Measurements from ENCODE around the gene EDN2. TPM values are rescaled to one million over a fixed set of nuclear protein-coding genes. Genes with fewer than 3 reads are reported as not detected.
A peak's percentile ranks its signal among the peaks of the same experiment; 100 is the strongest.

EDN2 gene
- total RNA-seq, 1 donor from 2014 or later, result 9.3 TPM

GRCh38 chr1:41476807-41477361 is 7.6 kb downstream of the EDN2 start:
- H3K27ac ChIP-seq, result peak overlapping the region; percentile 40
- no peaks in the 10 kb centered on the region for H3K36me3 ChIP-seq
- H3K4me3 ChIP-seq, result no peak overlapping the region
- DNase-seq (ENCODE audit: extremely low spot score in 2 of 2), result no peak
- TF ChIP-seq, protein P1, sequence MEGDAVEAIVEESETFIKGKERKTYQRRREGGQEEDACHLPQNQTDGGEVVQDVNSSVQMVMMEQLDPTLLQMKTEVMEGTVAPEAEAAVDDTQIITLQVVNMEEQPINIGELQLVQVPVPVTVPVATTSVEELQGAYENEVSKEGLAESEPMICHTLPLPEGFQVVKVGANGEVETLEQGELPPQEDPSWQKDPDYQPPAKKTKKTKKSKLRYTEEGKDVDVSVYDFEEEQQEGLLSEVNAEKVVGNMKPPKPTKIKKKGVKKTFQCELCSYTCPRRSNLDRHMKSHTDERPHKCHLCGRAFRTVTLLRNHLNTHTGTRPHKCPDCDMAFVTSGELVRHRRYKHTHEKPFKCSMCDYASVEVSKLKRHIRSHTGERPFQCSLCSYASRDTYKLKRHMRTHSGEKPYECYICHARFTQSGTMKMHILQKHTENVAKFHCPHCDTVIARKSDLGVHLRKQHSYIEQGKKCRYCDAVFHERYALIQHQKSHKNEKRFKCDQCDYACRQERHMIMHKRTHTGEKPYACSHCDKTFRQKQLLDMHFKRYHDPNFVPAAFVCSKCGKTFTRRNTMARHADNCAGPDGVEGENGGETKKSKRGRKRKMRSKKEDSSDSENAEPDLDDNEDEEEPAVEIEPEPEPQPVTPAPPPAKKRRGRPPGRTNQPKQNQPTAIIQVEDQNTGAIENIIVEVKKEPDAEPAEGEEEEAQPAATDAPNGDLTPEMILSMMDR (IDR thresholded peaks at IDR 0.05), result no peak
- TF ChIP-seq POLR2A (IDR thresholded peaks at IDR 0.05), result no peak
- TF ChIP-seq POLR2AphosphoS5 (IDR thresholded peaks at IDR 0.05; ENCODE audit: insufficient read depth in 1 of 2, low read depth in 1 of 2), result no peak
- H3K27me3 ChIP-seq, result no peaks in the 10 kb centered on the region
- H3K4me1 ChIP-seq, result peaks cover 72% of the 10 kb centered on the region
- no peaks in the 10 kb centered on the region for H3K9me3 ChIP-seq
- intact Hi-C loops (cut with DNase I), result no loop called here

DNA sequence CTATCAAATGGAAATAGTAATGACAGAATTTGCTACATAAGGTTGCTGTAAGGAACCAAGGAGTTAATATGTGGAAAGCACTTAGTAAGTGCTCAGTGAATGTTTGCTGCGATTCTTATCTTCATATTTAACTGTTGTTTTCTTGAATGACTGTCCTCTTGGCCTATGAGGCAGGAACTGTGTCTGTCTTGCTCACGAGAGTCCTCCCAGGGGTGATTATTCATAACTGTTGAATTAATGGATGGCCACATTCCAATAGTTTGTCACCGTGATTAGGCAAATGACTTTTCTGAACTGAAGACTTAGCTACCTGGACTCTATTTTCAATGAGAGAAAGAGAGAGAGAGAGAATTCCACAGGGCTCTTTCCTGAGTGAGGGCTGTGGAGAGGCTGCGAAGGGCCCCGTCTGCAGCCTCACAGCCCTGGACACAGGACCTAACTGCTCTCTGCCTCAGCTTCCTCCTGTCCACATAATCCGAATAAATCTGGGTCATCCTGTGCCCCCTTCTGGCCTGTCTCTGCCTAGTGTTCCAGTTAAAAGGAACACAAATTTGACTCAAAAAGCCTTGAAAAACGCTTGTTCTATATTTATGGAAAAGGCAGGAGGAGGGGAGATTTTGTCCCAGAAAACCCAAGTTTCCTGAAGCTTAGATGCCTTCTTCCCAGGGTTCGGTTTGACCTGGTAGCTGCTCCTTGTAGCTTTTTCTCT is 8.5 kb downstream of the EDN2 start:
- no peak for DNase-seq (ENCODE audit: extremely low spot score in 2 of 2)
- TF ChIP-seq, protein P1 (IDR thresholded peaks at IDR 0.05), result no peak
- TF ChIP-seq POLR2AphosphoS5 (IDR thresholded peaks at IDR 0.05; ENCODE audit: insufficient read depth in 1 of 2, low read depth in 1 of 2), result peak in 1 of 2 donors; percentile 68
- peaks cover 70% of the 10 kb centered on the region for H3K4me1 ChIP-seq
- H3K4me3 ChIP-seq, result no peak overlapping the region
- H3K27me3 ChIP-seq, result no peaks in the 10 kb centered on the region
- H3K27ac ChIP-seq, result peak overlapping the region; percentile 40
- H3K36me3 ChIP-seq, result no peaks in the 10 kb centered on the region
- H3K9me3 ChIP-seq, result no peaks in the 10 kb centered on the region
- intact Hi-C loops (cut with DNase I), result no loop called here

DNA sequence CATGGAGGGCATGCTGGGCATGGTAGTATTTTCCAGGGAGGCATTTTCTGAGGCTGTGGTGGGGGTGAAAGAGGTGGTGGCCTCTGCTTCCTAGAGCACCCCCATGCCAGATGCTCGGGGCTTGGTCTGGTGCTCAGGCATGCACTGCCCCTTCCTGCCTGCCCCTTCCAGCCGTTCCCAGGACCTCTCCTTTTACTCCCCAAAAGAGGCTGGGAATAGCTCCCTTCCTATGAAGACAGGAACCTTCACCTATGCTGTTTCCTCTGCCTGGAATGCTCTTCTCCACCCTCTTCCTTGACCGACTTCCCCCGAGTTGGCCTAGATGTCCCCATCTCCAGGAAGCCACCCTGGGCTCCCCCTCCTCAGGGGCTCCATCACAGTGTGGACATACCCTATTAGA is 9.1 kb downstream of the EDN2 start:
- Histone ChIP-seq H3K27me3 (no peaks in the 10 kb centered on the region), H3K4me3 (no peak overlapping the region), H3K4me1 (peaks cover 63% of the 10 kb centered on the region), H3K9me3 (no peaks in the 10 kb centered on the region), H3K27ac (peak overlapping the region; percentile 39), H3K36me3 (no peaks in the 10 kb centered on the region)
- intact Hi-C loops (cut with DNase I), result no loop called here
- no peak for DNase-seq (ENCODE audit: extremely low spot score in 2 of 2)
- TF ChIP-seq POLR2AphosphoS5 (IDR thresholded peaks at IDR 0.05; ENCODE audit: insufficient read depth in 1 of 2, low read depth in 1 of 2), result no peak
- TF ChIP-seq, protein P1 (IDR thresholded peaks at IDR 0.05), result no peak
- no peak for TF ChIP-seq POLR2A (IDR thresholded peaks at IDR 0.05)

DNA sequence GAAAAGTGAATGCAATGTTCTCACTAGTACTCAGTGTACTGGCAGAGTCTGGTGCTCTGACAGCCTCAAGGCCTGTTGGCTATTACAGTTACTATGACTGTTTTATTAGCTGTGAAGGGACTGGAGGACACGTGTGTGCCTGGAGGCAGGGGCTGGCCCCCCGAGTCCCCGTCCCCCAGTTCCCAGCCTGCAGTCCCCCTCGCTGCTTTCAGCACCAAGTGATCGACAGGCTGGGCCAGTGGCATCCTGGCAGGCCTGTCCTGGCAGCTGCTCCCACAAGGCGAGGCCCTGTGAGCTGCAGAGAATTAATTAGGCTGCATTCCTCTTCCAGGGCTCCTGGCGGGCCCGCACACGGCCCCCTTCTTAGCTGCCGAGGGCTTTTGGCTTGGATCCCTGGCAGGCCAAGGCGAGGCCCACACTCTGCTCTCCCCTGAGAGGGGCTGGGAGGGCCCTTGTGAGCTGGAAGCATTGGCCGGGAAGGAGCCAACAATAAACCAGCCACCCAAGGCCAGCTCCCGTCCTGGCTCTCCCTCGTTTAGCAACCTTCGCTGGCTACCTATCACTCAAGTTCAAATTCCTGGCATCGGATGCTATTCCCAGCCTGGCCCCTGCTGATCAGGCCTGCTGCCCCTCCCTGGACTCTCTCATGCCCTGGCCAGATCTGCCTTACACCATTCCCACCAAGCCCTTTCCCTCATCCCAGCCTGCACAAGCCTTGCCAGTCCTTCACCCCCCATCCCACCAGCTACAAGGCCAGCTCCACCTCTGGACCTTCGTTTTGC is 9.8 kb downstream of the EDN2 start:
- DNase-seq (ENCODE audit: extremely low spot score in 2 of 2), result no peak
- intact Hi-C loops (cut with DNase I), result no loop called here
- Histone ChIP-seq H3K36me3 (no peaks in the 10 kb centered on the region), H3K27ac (peak overlapping the region; percentile 39), H3K4me1 (peaks cover 59% of the 10 kb centered on the region), H3K4me3 (no peak overlapping the region), H3K9me3 (no peaks in the 10 kb centered on the region), H3K27me3 (no peaks in the 10 kb centered on the region)
- TF ChIP-seq, protein P1 (IDR thresholded peaks at IDR 0.05), result no peak
- TF ChIP-seq POLR2AphosphoS5 (IDR thresholded peaks at IDR 0.05; ENCODE audit: insufficient read depth in 1 of 2, low read depth in 1 of 2), result peak; percentile 49 to 71
